AG04450 (cell line): Measurements from ENCODE around the gene ASCC1. TPM values are rescaled to one million over a fixed set of nuclear protein-coding genes. Genes with fewer than 3 reads are reported as not detected.
"Not testable (repeated sequence)": the region's sequence is repeated elsewhere in the genome, so short reads cannot be mapped to it uniquely, and the experiment has no call there.

Experiments used
- CTCF ChIA-PET: fragments of 300-600, 350-600 bp; formaldehyde crosslinking; extraction: SDS; loops from one replicate; lab custom pipeline; 2022; ENCODE audit warnings: antibody characterized with exemption, inconsistent platforms; lab: Charles Lee
- POLR2A ChIA-PET: fragments of 350-600 bp; formaldehyde crosslinking; extraction: SDS; loops from one replicate; lab custom pipeline; 2021; ENCODE audit warnings: antibody characterized with exemption, inconsistent platforms; lab: Yijun Ruan, JAX
- DNase-seq: peaks from one replicate; pipeline ENCODE4 v3.0.0-alpha.2; 2011; ENCODE audit warnings: low read depth, low spot score
- H3K27ac ChIP-seq: one replicate; pipeline ENCODE4 v1.5.1; 2012; ENCODE audit warnings: low read depth, low read length, control low read depth
- H3K27me3 ChIP-seq: one replicate; pipeline ENCODE4 v1.6.0; 2012; ENCODE audit warnings: low read length; ENCODE audit not compliant: control insufficient read depth, insufficient read depth
- H3K4me3 ChIP-seq: 2 replicates; pipeline ENCODE4 v1.5.1; 2011; ENCODE audit warnings: mild to moderate bottlenecking, low read depth, low read length, control low read depth
- H3K9me3 ChIP-seq: 2 replicates; pipeline ENCODE4 v1.5.1; 2012; ENCODE audit warnings: low read length; ENCODE audit not compliant: control insufficient read depth, insufficient read depth
- polyA plus RNA-seq: library from polyadenylated mRNA; depleted of rRNA; stranded (reverse); fragments of >200 nt; gene quantifications from 2 replicates; pipeline ENCODE4 v1.2.3, GENCODE V29; 2011
- TF ChIP-seq, protein P1 (sequence below): IDR thresholded peaks from 2 replicates; pipeline ENCODE4 v1.5.1; 2011; ENCODE audit warnings: low read depth, low read length, control low read depth, inconsistent platforms

Gene ASCC1
- polyA plus RNA-seq, 1 experiment: 43.7 TPM

DNA sequence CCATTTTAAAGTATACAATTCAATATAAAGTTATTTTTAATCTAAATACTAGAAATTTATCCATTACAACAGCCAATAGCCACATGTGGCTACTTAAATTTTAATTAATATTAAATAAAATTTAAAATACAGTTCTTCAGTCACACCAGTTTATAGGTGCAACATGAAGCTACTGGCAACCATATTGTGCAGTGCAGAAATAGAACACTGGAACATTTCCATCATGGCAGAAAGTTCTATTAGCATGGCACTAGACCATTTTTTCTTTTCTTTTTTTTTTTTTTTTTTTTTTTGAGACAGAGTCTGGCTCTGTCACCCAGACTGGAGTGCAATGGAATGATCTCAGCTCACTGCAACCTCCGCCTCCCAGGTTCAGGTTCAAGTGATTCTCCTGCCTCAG, 5.2 kb upstream of the ASCC1 start:
- TF ChIP-seq, protein P1, sequence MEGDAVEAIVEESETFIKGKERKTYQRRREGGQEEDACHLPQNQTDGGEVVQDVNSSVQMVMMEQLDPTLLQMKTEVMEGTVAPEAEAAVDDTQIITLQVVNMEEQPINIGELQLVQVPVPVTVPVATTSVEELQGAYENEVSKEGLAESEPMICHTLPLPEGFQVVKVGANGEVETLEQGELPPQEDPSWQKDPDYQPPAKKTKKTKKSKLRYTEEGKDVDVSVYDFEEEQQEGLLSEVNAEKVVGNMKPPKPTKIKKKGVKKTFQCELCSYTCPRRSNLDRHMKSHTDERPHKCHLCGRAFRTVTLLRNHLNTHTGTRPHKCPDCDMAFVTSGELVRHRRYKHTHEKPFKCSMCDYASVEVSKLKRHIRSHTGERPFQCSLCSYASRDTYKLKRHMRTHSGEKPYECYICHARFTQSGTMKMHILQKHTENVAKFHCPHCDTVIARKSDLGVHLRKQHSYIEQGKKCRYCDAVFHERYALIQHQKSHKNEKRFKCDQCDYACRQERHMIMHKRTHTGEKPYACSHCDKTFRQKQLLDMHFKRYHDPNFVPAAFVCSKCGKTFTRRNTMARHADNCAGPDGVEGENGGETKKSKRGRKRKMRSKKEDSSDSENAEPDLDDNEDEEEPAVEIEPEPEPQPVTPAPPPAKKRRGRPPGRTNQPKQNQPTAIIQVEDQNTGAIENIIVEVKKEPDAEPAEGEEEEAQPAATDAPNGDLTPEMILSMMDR: no peak
- H3K27me3 ChIP-seq: no peaks in the 10 kb centered on the region
- CTCF ChIA-PET: interaction anchor here (0.6 to 4.3 kb wide), 10 partner anchors 9 to 392 kb away, joined by 3 to 50 read pairs (median 4); no protein-coding TSS in a partner anchor
- no peak overlapping the region for H3K27ac ChIP-seq
- POLR2A ChIA-PET: no interaction called here
- no peak overlapping the region for H3K4me3 ChIP-seq
- DNase-seq: no peak
- no peaks in the 10 kb centered on the region for H3K9me3 ChIP-seq

DNA sequence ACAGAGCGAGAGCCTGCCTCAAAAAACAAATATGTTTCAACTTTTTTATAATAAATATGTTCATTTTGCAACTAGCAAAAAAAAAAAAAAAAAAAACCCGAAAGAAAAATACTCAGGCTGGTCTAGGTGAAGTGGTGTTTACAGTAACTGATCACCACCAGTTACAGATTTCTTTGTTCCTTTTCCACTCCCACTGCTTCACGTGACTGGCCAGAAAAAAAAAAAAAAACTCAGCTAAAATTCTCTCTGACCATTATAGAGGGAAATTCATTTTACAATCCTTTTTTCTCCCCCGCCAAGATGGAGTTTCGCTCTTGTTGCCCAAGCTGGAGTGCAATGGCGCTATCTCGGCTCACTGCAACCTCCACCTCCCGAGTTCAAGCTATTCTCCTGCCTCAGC, 4.6 kb upstream of the ASCC1 start:
- Histone ChIP-seq H3K9me3 (no peaks in the 10 kb centered on the region), H3K4me3 (no peak overlapping the region), H3K27ac (no peak overlapping the region), H3K27me3 (no peaks in the 10 kb centered on the region)
- TF ChIP-seq, protein P1: no peak
- no peak for DNase-seq
- ChIA-PET POLR2A (no interaction called here), CTCF (interaction anchor here (0.5 to 4.3 kb wide), 7 partner anchors 9 to 391 kb away, joined by 3 to 50 read pairs (median 5); no protein-coding TSS in a partner anchor)

DNA sequence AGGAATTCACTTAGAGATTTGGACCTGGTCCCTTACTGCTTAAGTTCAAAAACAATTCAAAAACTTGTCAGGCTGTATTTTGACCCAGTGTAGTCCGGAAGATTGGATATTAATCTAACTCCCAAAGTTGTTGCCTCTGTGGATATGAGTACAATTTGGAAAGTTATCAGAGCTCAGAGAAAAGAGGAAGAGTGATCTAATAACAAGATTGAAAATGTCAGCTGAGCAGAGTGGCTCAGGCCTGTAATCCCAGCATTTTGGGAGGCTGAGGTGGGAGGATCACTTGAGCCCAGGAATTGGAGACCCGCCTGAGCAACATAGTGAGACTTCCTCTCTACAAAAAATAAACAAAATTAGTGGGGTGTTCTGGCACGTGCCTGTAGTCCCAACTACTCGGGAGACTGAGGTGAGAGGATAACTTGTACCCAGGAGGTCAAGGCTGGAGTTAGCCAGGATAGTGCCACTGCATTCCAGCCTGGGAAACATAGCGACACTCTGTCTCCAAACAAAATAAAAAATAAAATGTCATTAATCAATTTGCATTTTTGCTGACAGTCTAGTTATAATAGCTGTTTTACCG, 3.2 kb upstream of the ASCC1 start:
- no peaks in the 10 kb centered on the region for H3K9me3 ChIP-seq
- POLR2A ChIA-PET: interaction anchor here (0.9 kb wide), 1 partner anchor 41 kb away, joined by 3 read pairs; no protein-coding TSS in a partner anchor
- H3K27me3 ChIP-seq: no peaks in the 10 kb centered on the region
- TF ChIP-seq, protein P1: no peak
- no peak overlapping the region for H3K4me3 ChIP-seq
- H3K27ac ChIP-seq: no peak overlapping the region
- CTCF ChIA-PET: interaction anchor here (0.7 to 1.6 kb wide), 5 partner anchors 94 to 464 kb away, joined by 3 to 6 read pairs (median 3); no protein-coding TSS in a partner anchor
- DNase-seq: no peak

DNA sequence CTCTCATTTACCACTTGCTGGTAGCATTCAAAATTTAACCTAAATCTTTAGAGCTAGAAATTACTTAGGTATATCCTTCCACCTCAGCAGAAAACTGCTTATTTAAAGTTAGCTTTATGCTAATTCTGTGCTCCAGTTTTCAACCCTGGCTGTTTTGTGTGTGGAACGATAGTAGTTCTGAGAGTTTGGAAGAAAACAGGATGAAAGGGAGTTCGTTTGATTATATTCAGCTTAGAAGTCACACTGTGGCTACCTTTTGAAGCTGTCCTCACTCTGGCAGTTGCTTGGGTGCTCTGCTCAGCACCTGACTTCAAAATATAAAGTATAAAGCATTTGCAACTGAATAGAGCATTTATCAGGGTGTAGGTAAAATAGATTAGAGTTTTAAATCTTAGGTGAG, 2.6 kb upstream of the ASCC1 start:
- Histone ChIP-seq H3K4me3 (no peak overlapping the region), H3K9me3 (no peaks in the 10 kb centered on the region), H3K27ac (no peak overlapping the region), H3K27me3 (no peaks in the 10 kb centered on the region)
- TF ChIP-seq, protein P1: no peak
- no peak for DNase-seq
- CTCF ChIA-PET: interaction anchor here (0.6 to 1.6 kb wide), 4 partner anchors 121 to 322 kb away, joined by 3 to 6 read pairs (median 4); no protein-coding TSS in a partner anchor
- POLR2A ChIA-PET: interaction anchor here (0.9 kb wide), 1 partner anchor 42 kb away, joined by 3 read pairs; no protein-coding TSS in a partner anchor

DNA sequence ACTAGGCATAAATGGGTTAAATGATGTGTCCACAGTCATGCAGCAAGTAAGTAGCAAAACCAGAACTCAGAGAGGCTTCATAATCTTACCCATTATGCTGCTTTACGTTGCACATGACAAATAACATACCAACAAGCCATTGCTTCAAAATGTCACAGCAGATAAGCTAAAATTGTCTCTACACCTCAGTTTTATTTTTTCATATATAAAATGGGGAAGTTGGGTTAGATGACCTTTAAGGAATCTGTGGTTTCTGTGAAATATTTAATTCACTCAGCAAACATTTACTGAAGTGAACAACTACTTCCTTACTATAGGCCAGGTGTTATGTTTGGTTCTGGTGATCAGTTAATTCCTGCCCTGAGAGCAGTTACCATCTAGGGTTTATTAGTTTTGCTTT, 2.2 kb upstream of the ASCC1 start:
- Histone ChIP-seq H3K9me3 (no peaks in the 10 kb centered on the region), H3K4me3 (no peak overlapping the region), H3K27me3 (no peaks in the 10 kb centered on the region), H3K27ac (no peak overlapping the region)
- DNase-seq: no peak
- CTCF ChIA-PET: interaction anchor here (0.6 to 1.6 kb wide), 3 partner anchors 170 to 322 kb away, joined by 3 to 6 read pairs (median 4); no protein-coding TSS in a partner anchor
- TF ChIP-seq, protein P1: no peak
- POLR2A ChIA-PET: interaction anchor here (0.9 kb wide), 1 partner anchor 42 kb away, joined by 3 read pairs; no protein-coding TSS in a partner anchor

DNA sequence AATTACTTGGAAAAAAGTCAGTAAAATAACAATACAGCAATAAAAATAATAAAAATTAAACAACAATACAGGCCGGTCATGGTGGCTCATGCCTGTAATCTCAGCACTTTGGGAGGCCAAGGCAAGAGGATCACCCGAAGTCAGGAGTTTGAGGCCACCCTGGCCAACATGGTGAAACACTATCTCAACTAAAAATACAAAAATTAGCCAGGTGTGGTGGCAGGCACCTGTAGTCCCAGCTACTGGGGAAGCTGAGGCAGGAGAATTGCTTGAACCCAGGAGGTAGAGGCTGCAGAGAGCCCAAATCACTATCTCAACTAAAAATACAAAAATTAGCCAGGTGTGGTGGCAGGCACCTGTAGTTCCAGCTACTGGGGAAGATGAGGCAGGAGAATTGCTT, 4.2 kb downstream of the ASCC1 start:
- POLR2A ChIA-PET, DNase-seq, H3K9me3 ChIP-seq, H3K27ac ChIP-seq, CTCF ChIA-PET, H3K27me3 ChIP-seq, H3K4me3 ChIP-seq: not testable (repeated sequence)

DNA sequence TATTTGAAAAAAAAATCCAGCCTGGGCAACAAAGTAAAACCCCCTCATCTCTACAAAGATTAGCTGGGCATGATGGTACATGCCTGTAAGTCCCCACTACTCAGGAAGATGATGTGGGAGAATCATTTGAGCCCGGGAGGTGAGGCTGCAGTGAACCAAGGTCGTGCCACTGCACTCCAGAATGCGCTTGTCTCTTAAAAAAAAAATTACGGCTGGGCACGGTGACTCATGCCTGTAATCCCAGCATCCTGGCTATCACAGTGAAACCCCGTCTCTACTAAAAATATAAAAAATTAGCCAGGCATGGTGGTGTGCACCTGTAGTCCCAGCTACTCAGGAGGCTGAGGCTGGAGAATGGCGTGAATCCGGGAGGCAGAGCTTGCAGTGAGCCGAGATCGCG, 4.7 kb downstream of the ASCC1 start:
- POLR2A ChIA-PET, H3K4me3 ChIP-seq, H3K9me3 ChIP-seq, CTCF ChIA-PET, DNase-seq, H3K27ac ChIP-seq, H3K27me3 ChIP-seq: not testable (repeated sequence)
